ENCODE results near the gene H3-3A. TPM values are rescaled to one million over a fixed set of nuclear protein-coding genes. Genes with fewer than 3 reads are reported as not detected.

The H3-3A gene
- total RNA-seq: 85.8 and 101 TPM in 2 replicates

DNA sequence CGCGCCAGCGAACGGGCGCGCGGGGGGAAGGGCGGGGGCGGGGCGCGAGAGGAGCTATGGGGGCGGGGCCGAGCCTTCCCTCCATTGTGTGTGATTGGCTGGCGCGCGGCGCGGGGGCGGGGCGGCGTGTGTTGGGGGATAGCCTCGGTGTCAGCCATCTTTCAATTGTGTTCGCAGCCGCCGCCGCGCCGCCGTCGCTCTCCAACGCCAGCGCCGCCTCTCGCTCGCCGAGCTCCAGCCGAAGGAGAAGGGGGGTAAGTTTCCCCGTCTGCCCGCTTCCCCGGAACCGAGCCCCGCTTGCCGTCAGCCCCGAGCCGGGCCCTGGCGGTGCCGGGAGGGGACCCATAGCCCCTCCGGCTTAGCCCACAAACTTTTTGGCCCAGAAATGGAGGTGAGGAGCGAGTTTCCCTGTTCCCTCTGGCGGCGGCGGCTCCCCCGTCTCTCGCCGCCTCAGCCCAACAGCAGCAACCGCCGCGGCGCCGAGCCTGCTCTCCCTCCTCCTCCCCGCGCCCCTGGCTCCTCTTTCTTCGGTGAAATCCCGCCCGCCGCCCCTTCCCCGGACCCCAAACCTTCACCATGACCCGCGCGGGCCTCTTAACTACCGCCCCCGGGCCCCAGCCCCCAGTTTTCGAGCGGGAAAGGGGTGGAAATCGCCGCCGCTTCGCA lies at the start of gene H3-3A:
Gene H3-3A (plus strand): TSS at position 159 of the 666 bp plus-strand sequence. CDS start 1,636 bp downstream, outside the sequence.

Other genes with a start within 250 kb of the H3-3A start
- 32.4 and 38.5 TPM in 2 replicates for gene TMEM63A, start 180.3 kb upstream of the H3-3A start, total RNA-seq
- not detected in 2 replicates for gene LEFTY1, start 173.6 kb upstream of the H3-3A start, total RNA-seq
- 54.4 and 55.5 TPM in 2 replicates for gene PYCR2, start 138.5 kb upstream of the H3-3A start, total RNA-seq
- not detected in 2 replicates for gene LEFTY2, start 121.5 kb upstream of the H3-3A start, total RNA-seq
- gene SDE2, start 63.4 kb upstream of the H3-3A start, total RNA-seq: 32.5 and 35.9 TPM in 2 replicates
- 105 and 106 TPM in 2 replicates for gene ACBD3, start 124.0 kb downstream of the H3-3A start, total RNA-seq
- gene MIXL1, start 160.9 kb downstream of the H3-3A start, total RNA-seq: not detected in 2 replicates
- 0.85 and 1.6 TPM in 2 replicates for gene LIN9, start 246.4 kb downstream of the H3-3A start, total RNA-seq